Measurements from ENCODE around the gene CASQ2. TPM values are rescaled to one million over a fixed set of nuclear protein-coding genes. Genes with fewer than 3 reads are reported as not detected.
A peak's percentile ranks its signal among the peaks of the same experiment; 100 is the strongest.

Gene CASQ2
- polyA plus RNA-seq, 1 donor = 1.8 TPM

- H3K9me3 ChIP-seq (ENCODE audit: control insufficient read depth, low read depth, low read length) = no peaks in the 10 kb centered on the region
- H3K36me3 ChIP-seq (ENCODE audit: control insufficient read depth, insufficient read depth, low read length) = no peaks in the 10 kb centered on the region
- H3K27ac ChIP-seq (ENCODE audit: low read length) = no peak overlapping the region
- H3K4me3 ChIP-seq (ENCODE audit: low read length) = no peak overlapping the region
- DNase-seq = no peak
- H3K4me1 ChIP-seq (ENCODE audit: control insufficient read depth, insufficient read depth, low read length) = peaks cover 14% of the 10 kb centered on the region
- no peaks in the 10 kb centered on the region for H3K27me3 ChIP-seq (ENCODE audit: control insufficient read depth, insufficient read depth, low read length)
- WGBS (ENCODE audit: insufficient coverage, low lambda C conversion rate) = 100% methylated on average over 1 of the region's 5 CpGs
These were observed 50.3 kb downstream of the CASQ2 start for GRCh38 chr1:115718011-115718754.

DNA sequence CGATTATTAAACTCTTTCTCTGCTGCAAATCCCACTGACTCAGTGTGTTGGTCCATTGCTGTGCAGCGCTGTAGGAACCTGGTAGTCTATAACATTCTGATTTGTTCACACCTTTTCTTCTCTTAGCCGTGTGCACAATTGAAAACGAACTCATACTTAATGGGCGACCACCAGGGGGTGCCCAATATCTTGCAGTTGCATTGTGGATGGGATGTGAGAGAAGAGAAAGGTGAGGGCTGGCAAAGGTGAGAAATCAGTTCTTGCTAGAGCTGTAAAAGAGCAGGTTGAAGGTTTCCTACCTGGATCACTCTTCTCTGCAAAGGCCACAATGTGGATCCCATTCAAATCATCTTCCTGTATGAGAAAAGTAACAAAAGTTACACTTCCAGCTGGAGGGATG, 51.0 kb downstream of the CASQ2 start:
- Histone ChIP-seq H3K36me3 (ENCODE audit: control insufficient read depth, insufficient read depth, low read length) (no peaks in the 10 kb centered on the region), H3K9me3 (ENCODE audit: control insufficient read depth, low read depth, low read length) (no peaks in the 10 kb centered on the region), H3K27me3 (ENCODE audit: control insufficient read depth, insufficient read depth, low read length) (no peaks in the 10 kb centered on the region), H3K4me3 (ENCODE audit: low read length) (no peak overlapping the region), H3K27ac (ENCODE audit: low read length) (no peak overlapping the region), H3K4me1 (ENCODE audit: control insufficient read depth, insufficient read depth, low read length) (peaks cover 14% of the 10 kb centered on the region)
- DNase-seq = peak; percentile 19 to 22
- no CpG with 5 or more reads among the region's 5 CpGs for WGBS (ENCODE audit: insufficient coverage, low lambda C conversion rate)

DNA sequence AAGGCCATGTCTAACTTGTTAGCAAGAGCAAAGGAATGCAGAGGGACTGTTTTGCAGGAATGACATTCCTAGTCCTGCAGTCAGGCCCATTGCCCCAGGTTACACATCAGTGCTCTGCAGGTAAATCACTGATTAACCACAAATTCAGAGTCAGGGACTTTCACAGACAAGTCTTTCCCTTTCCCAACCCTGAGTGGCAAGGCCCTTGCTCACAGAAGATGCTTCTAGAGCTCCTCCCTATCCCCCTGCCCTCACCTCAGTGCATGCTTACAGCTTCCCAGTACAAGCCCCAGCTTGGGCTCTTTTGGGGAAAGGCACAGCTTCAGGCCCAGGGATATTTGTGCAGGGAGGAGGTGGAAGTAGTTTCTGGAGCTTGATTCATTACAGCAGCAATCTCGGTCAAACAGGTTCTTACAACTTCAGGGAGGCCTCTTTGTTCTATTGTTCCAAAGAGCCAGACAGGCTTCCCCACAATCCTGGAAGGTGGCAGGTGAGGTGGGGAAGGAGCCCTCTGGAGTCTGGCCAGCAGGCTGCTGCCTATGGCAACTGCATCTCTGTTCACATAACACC, 53.9 kb downstream of the CASQ2 start:
- no peaks in the 10 kb centered on the region for H3K36me3 ChIP-seq (ENCODE audit: control insufficient read depth, insufficient read depth, low read length)
- no peaks in the 10 kb centered on the region for H3K9me3 ChIP-seq (ENCODE audit: control insufficient read depth, low read depth, low read length)
- H3K4me3 ChIP-seq (ENCODE audit: low read length) = no peak overlapping the region
- peaks cover 27% of the 10 kb centered on the region for H3K4me1 ChIP-seq (ENCODE audit: control insufficient read depth, insufficient read depth, low read length)
- peak; percentile 61 to 81 for DNase-seq
- WGBS (ENCODE audit: insufficient coverage, low lambda C conversion rate) = no CpG with 5 or more reads among the region's 1 CpG
- peak overlapping the region; percentile 48 for H3K27ac ChIP-seq (ENCODE audit: low read length)
- H3K27me3 ChIP-seq (ENCODE audit: control insufficient read depth, insufficient read depth, low read length) = no peaks in the 10 kb centered on the region

DNA sequence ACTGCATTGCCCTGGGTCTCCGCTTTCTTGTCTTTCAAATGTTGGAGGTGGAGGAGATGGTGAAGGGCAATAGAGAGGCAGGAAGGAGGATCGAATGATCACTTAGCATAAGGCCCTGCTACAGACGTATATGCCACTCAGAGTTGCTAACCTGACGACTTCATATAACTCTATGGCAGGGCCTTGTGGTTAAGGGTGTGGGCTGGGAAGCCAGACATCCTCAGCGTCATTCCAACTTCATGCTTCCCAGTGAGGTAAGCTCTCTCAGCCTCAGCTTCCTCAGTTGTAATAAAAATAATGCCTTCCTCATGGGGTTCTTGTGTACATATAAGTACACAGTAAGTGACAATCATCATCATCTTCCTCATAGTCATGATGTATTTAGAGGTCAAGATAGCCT, 54.6 kb downstream of the CASQ2 start:
- H3K27ac ChIP-seq (ENCODE audit: low read length) = peak overlapping the region; percentile 48

DNA sequence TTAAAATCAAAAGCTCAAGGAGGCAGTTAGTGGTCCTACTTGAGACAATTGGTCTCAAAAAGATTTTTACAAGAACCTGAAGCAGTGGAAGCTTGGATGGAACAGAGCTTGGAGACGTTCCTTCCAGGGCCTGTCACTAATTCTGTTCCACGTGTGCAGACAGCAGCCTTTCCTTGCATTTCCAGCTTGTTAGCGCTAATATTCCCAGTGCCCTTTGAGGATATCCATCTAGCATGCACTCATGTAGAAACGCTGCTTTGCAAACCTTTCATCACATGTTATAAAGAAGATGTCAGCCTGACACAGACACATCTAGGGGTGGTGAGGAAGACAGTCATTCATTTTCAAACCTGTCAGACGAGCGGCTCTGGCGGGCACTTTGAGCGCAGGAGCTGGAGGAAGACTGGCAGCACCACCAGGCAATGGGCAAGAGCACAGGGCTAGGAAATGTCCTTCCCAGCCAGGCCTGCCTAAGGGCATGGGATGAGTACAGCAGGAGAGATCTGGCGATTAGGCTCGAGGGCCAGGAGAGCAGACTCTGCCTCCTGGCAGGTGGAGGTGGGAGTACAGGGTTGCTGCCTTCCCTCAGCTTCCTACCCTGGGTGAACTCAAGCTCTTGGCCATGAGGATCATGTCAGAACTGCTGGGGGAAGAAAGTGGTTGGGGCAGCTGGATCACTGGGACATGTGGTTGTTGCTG, 55.5 kb downstream of the CASQ2 start:
- no peaks in the 10 kb centered on the region for H3K9me3 ChIP-seq (ENCODE audit: control insufficient read depth, low read depth, low read length)
- H3K36me3 ChIP-seq (ENCODE audit: control insufficient read depth, insufficient read depth, low read length) = no peaks in the 10 kb centered on the region
- H3K27me3 ChIP-seq (ENCODE audit: control insufficient read depth, insufficient read depth, low read length) = no peaks in the 10 kb centered on the region
- no CpG with 5 or more reads among the region's 10 CpGs for WGBS (ENCODE audit: insufficient coverage, low lambda C conversion rate)
- H3K4me3 ChIP-seq (ENCODE audit: low read length) = no peak overlapping the region
- H3K4me1 ChIP-seq (ENCODE audit: control insufficient read depth, insufficient read depth, low read length) = peaks cover 27% of the 10 kb centered on the region
- DNase-seq = no peak
- no peak overlapping the region for H3K27ac ChIP-seq (ENCODE audit: low read length)

More for the DNA sequence above, 54.6 kb downstream of the CASQ2 start:
- Histone ChIP-seq H3K9me3 (ENCODE audit: control insufficient read depth, low read depth, low read length) (no peaks in the 10 kb centered on the region), H3K27me3 (ENCODE audit: control insufficient read depth, insufficient read depth, low read length) (no peaks in the 10 kb centered on the region), H3K4me3 (ENCODE audit: low read length) (no peak overlapping the region), H3K36me3 (ENCODE audit: control insufficient read depth, insufficient read depth, low read length) (no peaks in the 10 kb centered on the region), H3K4me1 (ENCODE audit: control insufficient read depth, insufficient read depth, low read length) (peaks cover 27% of the 10 kb centered on the region)
- no peak for DNase-seq
- WGBS (ENCODE audit: insufficient coverage, low lambda C conversion rate) = 100% methylated on average over 1 of the region's 5 CpGs

DNA sequence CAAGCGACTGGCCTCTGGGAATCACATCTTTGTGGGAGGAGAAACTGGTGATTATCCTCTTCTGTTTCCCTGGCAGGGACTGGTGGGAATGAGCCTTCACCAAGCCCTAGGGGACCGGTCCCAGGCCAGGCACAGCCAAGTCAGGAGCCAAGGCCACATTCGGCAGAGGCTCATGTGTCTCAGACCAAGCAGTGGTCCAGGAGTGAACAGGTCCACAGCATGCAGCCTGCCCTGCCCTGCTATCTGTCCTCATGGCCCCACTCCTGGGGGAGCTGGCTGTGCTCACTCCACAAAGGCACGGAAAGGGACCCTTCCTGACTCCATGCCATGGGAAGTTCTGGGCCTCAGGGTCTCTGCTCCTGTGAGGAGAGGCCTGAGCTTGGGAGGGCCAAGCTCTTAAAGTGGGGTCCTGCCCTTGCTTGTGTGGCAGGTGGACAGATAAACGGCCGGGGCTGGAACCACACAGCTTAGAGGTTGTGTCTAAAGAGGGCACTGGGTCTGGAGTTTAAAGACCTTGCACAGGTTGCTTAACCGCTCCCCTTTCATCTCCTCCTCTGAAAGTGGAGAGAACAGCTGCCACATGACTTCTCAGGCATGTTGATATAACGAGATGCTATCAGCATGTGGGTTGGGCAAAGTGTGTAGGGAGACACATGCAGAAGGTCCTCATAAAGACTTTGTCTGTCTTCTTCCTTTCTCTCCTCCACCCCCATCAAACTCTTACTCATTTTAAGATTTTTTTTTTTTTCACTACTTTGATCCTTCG, 57.5 kb downstream of the CASQ2 start:
- WGBS (ENCODE audit: insufficient coverage, low lambda C conversion rate) = no CpG with 5 or more reads among the region's 9 CpGs
- Histone ChIP-seq H3K27me3 (ENCODE audit: control insufficient read depth, insufficient read depth, low read length) (no peaks in the 10 kb centered on the region), H3K9me3 (ENCODE audit: control insufficient read depth, low read depth, low read length) (no peaks in the 10 kb centered on the region), H3K36me3 (ENCODE audit: control insufficient read depth, insufficient read depth, low read length) (no peaks in the 10 kb centered on the region), H3K4me1 (ENCODE audit: control insufficient read depth, insufficient read depth, low read length) (peaks cover 27% of the 10 kb centered on the region), H3K4me3 (ENCODE audit: low read length) (no peak overlapping the region), H3K27ac (ENCODE audit: low read length) (no peak overlapping the region)
- peak; percentile 82 to 87 for DNase-seq

GRCh38 chr1:115706587-115707425, 61.7 kb downstream of the CASQ2 start:
- H3K9me3 ChIP-seq (ENCODE audit: control insufficient read depth, low read depth, low read length) = no peaks in the 10 kb centered on the region
- peak in 1 of 2 donors; percentile 44 for DNase-seq
- no CpG with 5 or more reads among the region's 8 CpGs for whole genome bisulfite sequencing (ENCODE audit: insufficient coverage, low lambda C conversion rate)
- peaks cover 8% of the 10 kb centered on the region for H3K4me1 ChIP-seq (ENCODE audit: control insufficient read depth, insufficient read depth, low read length)
- no peaks in the 10 kb centered on the region for H3K36me3 ChIP-seq (ENCODE audit: control insufficient read depth, insufficient read depth, low read length)
- H3K27me3 ChIP-seq (ENCODE audit: control insufficient read depth, insufficient read depth, low read length) = no peaks in the 10 kb centered on the region
- no peak overlapping the region for H3K27ac ChIP-seq (ENCODE audit: low read length)
- no peak overlapping the region for H3K4me3 ChIP-seq (ENCODE audit: low read length)

- Histone ChIP-seq H3K9me3 (ENCODE audit: control insufficient read depth, low read depth, low read length) (no peaks in the 10 kb centered on the region), H3K36me3 (ENCODE audit: control insufficient read depth, insufficient read depth, low read length) (no peaks in the 10 kb centered on the region), H3K27me3 (ENCODE audit: control insufficient read depth, insufficient read depth, low read length) (no peaks in the 10 kb centered on the region), H3K27ac (ENCODE audit: low read length) (no peak overlapping the region), H3K4me3 (ENCODE audit: low read length) (no peak overlapping the region), H3K4me1 (ENCODE audit: control insufficient read depth, insufficient read depth, low read length) (peaks cover 3% of the 10 kb centered on the region)
- whole genome bisulfite sequencing (ENCODE audit: insufficient coverage, low lambda C conversion rate) = no CpG with 5 or more reads among the region's 9 CpGs
- no peak for DNase-seq
These were observed 62.6 kb downstream of the CASQ2 start for GRCh38 chr1:115705963-115706362.

DNA sequence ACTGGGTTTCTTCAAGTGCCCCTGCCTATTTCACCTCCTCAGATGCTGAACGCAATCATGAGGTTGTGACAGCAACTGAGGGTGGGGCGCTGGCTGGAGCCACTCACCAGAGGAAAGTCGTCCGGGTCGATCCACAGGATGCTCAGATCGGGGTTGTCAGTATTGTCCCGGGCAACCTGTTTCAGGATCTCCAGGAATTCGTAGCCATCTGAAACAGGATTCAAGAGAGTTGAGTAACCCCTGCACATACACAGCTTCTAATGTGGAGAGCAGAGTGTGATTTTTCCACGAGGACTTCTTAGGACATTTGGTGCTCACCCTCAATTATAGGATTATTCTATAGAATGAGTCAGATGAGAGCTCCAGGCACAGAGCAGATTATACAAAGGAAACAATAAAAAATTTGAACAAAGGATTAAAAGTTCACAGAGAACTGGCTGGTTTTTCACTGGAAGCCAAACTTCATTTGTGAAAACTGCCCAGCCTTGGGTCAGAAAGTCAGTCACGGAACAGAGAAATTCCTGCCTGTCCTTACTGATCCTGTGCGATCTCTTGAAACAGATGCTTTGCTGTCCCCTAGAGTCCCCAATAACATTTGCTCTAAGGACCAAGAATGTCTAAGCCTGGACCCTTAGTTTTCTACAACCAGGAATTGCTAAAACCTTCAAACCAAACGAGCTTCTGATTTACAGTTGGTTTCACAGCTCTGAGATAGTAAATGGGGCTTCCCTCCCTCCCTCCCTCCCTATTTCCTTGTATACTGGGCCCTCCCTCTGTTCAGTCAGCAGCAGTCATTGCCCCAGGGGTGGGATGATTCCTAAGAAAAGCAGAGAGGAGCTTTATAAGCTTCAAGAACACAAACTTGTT, 63.2 kb downstream of the CASQ2 start:
- WGBS (ENCODE audit: insufficient coverage, low lambda C conversion rate) = no CpG with 5 or more reads among the region's 12 CpGs
- H3K4me1 ChIP-seq (ENCODE audit: control insufficient read depth, insufficient read depth, low read length) = no peaks in the 10 kb centered on the region
- peak in 1 of 2 donors; percentile 15 for DNase-seq
- no peaks in the 10 kb centered on the region for H3K36me3 ChIP-seq (ENCODE audit: control insufficient read depth, insufficient read depth, low read length)
- no peaks in the 10 kb centered on the region for H3K9me3 ChIP-seq (ENCODE audit: control insufficient read depth, low read depth, low read length)
- H3K27ac ChIP-seq (ENCODE audit: low read length) = no peak overlapping the region
- H3K4me3 ChIP-seq (ENCODE audit: low read length) = no peak overlapping the region
- H3K27me3 ChIP-seq (ENCODE audit: control insufficient read depth, insufficient read depth, low read length) = no peaks in the 10 kb centered on the region
